SW 1271 (cell line): ENCODE data around the gene LY6G6D.

Experiments
- DNase-seq, 2 experiments: peaks; one replicate each; lab custom pipeline; 2025; lab: John Stamatoyannopoulos, UW

The LY6G6D gene

GRCh38 chr6:31736021-31736767 is 21.0 kb downstream of the LY6G6D start, which contains the start of gene CLIC1:
CLIC1 (minus strand) TSS chr6:31736530; CDS start chr6:31736300, 230 bp downstream.
- DNase-seq = peak; percentile 80 to 91

GRCh38 chr6:31736768-31737314 is 21.7 kb downstream of the LY6G6D start:
- DNase-seq = no peak

- no peak for DNase-seq
Observed at GRCh38 chr6:31737315-31737990, 22.3 kb downstream of the LY6G6D start.

- DNase-seq = peak; percentile 65 to 87
Observed at GRCh38 chr6:31737991-31738979, 23.1 kb downstream of the LY6G6D start.

GRCh38 chr6:31739639-31740396 is 24.7 kb downstream of the LY6G6D start, which contains the start of gene MSH5:
MSH5 (plus strand) TSS chr6:31740005; CDS start chr6:31740467, 462 bp downstream.
- DNase-seq = peak; percentile 95 to 100

- peak in 1 of 2 experiments; percentile 15 for DNase-seq
Observed at GRCh38 chr6:31740397-31741223, 25.5 kb downstream of the LY6G6D start.

GRCh38 chr6:31741815-31742214 is 26.7 kb downstream of the LY6G6D start:
- no peak for DNase-seq

GRCh38 chr6:31742894-31743293 is 27.7 kb downstream of the LY6G6D start:
- no peak for DNase-seq

GRCh38 chr6:31744422-31744821 is 29.3 kb downstream of the LY6G6D start:
- no peak for DNase-seq

GRCh38 chr6:31749301-31750036 is 34.3 kb downstream of the LY6G6D start:
- DNase-seq = no peak

GRCh38 chr6:31750411-31751022 is 35.4 kb downstream of the LY6G6D start:
- DNase-seq = no peak

- peak in 1 of 2 experiments; percentile 21 for DNase-seq
Observed at GRCh38 chr6:31752739-31753319, 37.7 kb downstream of the LY6G6D start.

- DNase-seq = no peak
Observed at GRCh38 chr6:31758281-31758680, 43.1 kb downstream of the LY6G6D start.

- no peak for DNase-seq
Observed at GRCh38 chr6:31760790-31761189, 45.6 kb downstream of the LY6G6D start.

GRCh38 chr6:31761343-31761742 is 46.2 kb downstream of the LY6G6D start:
- no peak for DNase-seq

- DNase-seq = no peak
Observed at GRCh38 chr6:31762356-31762755, 47.2 kb downstream of the LY6G6D start, which contains the start of gene SAPCD1. SAPCD1 (plus strand) TSS chr6:31762656; CDS start chr6:31763055, 399 bp downstream.

GRCh38 chr6:31762878-31763618 is 47.9 kb downstream of the LY6G6D start:
- no peak for DNase-seq

GRCh38 chr6:31763619-31763940 is 48.4 kb downstream of the LY6G6D start:
- peak; percentile 13 to 37 for DNase-seq
